Measurements from ENCODE around the gene NPAS3. TPM values are rescaled to one million over a fixed set of nuclear protein-coding genes. Genes with fewer than 3 reads are reported as not detected.

Gene NPAS3
- total RNA-seq, 4 donors from 2014 or later, result 0.13 to 1.1 (median 0.47) TPM; not detected in 1

DNA sequence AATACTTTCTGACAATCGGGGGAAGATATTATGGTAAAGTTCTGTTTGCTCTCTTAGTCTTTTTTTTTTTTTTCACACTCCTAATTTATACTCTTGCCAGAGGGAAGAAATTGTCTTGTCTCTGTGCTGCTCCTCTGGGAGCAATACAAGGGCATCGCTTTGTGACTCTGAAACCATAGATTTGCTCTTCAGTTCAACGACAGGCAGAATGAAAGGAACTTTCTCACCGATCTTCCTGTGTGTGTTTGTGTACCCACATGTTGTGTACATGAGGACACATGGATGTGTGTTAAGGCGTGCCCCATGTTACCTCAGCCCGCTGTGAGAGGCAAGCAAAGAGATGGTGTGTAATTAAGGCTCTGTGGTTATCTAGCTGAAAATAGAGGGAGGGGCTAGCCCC, 554.6 kb downstream of the NPAS3 start:
- Histone ChIP-seq H3K4me1 (no peaks in the 10 kb centered on the region), H3K27ac (no peak overlapping the region), H3K9me3 (peaks cover 0 to 14% (median 0%) of the 10 kb centered on the region in 3 donors), H3K27me3 (no peaks in the 10 kb centered on the region), H3K36me3 (no peaks in the 10 kb centered on the region), H3K4me3 (no peak overlapping the region)
- intact Hi-C loops (cut with DNase I), result no loop called here
- no peak for DNase-seq
- WGBS, 2 donors, result 64 to 76% methylated on average over 5 to 6 of the region's 6 CpGs
- TF ChIP-seq, protein P1, sequence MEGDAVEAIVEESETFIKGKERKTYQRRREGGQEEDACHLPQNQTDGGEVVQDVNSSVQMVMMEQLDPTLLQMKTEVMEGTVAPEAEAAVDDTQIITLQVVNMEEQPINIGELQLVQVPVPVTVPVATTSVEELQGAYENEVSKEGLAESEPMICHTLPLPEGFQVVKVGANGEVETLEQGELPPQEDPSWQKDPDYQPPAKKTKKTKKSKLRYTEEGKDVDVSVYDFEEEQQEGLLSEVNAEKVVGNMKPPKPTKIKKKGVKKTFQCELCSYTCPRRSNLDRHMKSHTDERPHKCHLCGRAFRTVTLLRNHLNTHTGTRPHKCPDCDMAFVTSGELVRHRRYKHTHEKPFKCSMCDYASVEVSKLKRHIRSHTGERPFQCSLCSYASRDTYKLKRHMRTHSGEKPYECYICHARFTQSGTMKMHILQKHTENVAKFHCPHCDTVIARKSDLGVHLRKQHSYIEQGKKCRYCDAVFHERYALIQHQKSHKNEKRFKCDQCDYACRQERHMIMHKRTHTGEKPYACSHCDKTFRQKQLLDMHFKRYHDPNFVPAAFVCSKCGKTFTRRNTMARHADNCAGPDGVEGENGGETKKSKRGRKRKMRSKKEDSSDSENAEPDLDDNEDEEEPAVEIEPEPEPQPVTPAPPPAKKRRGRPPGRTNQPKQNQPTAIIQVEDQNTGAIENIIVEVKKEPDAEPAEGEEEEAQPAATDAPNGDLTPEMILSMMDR (IDR thresholded peaks at IDR 0.05), result no peak
- no peak for TF ChIP-seq POLR2A (IDR thresholded peaks at IDR 0.05)

- Histone ChIP-seq H3K27ac (no peak overlapping the region), H3K4me1 (no peaks in the 10 kb centered on the region), H3K36me3 (no peaks in the 10 kb centered on the region), H3K27me3 (no peaks in the 10 kb centered on the region), H3K4me3 (no peak overlapping the region), H3K9me3 (peaks cover 0 to 14% (median 0%) of the 10 kb centered on the region in 3 donors)
- TF ChIP-seq POLR2A (IDR thresholded peaks at IDR 0.05), result no peak
- intact Hi-C loops (cut with DNase I), result no loop called here
- DNase-seq, result no peak
- whole genome bisulfite sequencing, 2 donors, result 78 to 79% methylated on average over 5 of the region's 5 CpGs
These were observed 555.3 kb downstream of the NPAS3 start for GRCh38 chr14:33493990-33494389.

DNA sequence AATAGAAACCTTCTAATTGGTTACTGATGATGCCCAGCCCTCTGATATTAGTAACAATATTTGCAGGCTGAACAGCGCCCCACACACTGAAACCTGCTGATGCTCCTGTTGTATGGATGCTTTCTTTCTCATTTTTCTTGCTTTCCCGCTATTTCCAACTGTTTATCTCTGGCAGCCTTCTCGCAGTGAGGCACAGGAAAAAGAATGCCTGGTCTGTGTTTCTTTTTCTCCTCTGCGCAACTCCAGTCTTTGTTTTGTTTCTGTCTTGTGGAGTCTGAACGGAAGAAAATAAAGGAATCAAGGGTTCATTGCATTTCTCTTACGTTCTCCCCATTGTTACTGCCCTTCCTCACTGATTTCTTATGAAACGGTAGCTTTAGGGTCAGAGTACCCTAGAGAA, 561.0 kb downstream of the NPAS3 start:
- H3K27ac ChIP-seq, result no peak overlapping the region
- no peak for TF ChIP-seq POLR2A (IDR thresholded peaks at IDR 0.05)
- TF ChIP-seq, protein P1 (IDR thresholded peaks at IDR 0.05), result no peak
- no peaks in the 10 kb centered on the region for H3K27me3 ChIP-seq
- H3K9me3 ChIP-seq, result peaks cover 0 to 8% (median 0%) of the 10 kb centered on the region in 3 donors
- peak overlapping the region in 1 of 4 donors; percentile 16 for H3K4me3 ChIP-seq
- intact Hi-C loops (cut with DNase I), result no loop called here
- H3K36me3 ChIP-seq, result no peaks in the 10 kb centered on the region
- no peak for DNase-seq
- H3K4me1 ChIP-seq, result no peaks in the 10 kb centered on the region
- WGBS, 2 donors, result 49 to 57% methylated on average over 7 of the region's 7 CpGs

DNA sequence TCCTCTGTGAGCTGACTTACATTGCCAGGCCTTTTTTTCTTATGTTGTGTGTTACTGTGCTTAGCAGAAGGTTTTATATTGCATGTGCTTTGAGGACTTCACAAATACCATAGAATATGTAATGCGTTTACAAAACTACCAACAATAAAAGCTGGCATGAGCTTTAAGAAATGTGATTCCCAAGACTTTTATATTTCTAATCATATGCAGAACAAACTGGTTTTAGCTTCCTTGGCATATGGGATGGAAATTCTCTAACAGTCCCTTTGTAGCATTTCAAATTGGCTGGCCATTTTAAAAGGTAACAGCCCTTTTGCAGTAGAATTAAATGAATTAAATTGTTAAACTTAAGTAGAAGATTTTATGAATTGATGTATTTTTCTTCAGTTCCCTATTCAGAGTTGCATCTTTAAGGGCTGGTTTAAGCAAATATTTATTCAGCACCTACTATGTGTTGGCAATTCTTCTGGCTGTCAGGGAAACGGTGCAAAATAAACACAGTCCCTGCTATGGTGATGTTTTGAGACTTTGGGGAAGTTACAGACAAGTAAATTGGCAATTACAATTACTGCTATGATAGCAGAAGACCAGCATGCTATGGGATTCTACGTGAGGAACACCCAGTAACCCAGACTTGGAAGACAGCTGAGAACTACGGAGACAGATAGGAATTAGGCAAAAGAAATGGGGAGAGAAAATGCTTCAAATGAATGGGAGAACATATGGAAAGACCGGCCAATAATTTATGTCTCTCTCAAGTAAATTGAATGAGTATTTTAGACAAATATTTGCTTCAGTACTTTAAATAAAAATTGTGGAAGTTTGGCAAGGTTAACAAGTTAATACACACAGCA, 565.8 kb downstream of the NPAS3 start:
- H3K27ac ChIP-seq, result no peak overlapping the region
- no peak for DNase-seq
- H3K4me1 ChIP-seq, result no peaks in the 10 kb centered on the region
- no peaks in the 10 kb centered on the region for H3K9me3 ChIP-seq
- WGBS, 2 donors, result 45 to 51% methylated on average over 5 of the region's 5 CpGs
- intact Hi-C loops (cut with DNase I), result no loop called here
- H3K4me3 ChIP-seq, result no peak overlapping the region
- no peak for TF ChIP-seq POLR2A (IDR thresholded peaks at IDR 0.05)
- TF ChIP-seq, protein P1 (IDR thresholded peaks at IDR 0.05), result no peak
- H3K27me3 ChIP-seq, result no peaks in the 10 kb centered on the region
- no peaks in the 10 kb centered on the region for H3K36me3 ChIP-seq

DNA sequence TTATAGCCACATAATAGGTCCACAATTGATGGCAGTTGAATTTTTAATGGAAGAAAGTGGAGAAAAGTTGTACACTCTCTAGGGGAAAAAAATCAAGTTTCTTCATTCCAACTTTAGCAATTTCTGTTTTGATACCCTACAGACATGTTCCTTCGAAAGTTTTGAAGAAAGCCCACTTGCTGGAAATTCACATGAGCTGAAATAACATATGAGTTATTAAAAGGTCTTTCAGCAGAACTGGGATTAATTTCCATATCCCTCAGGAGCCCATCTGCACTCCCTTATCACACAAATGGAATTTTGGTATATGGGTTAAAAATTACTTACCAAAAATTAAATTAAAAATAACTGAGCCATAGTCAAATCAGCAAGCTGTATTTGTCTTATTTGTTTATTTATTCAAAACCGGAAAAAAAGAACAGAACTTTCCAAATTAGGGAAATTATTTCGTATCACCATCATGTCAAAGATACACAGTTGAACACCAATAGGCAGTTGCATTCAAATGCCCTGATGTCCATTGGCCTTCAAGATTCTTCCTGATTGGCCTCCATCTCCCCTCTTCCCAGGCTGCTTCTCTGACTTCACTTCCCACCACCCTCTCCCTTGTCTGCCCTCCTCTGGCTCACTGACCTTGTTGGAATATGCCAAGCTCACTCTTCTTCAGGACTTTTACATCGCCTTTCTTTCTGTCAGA, 566.7 kb downstream of the NPAS3 start:
- Histone ChIP-seq H3K9me3 (no peaks in the 10 kb centered on the region), H3K36me3 (no peaks in the 10 kb centered on the region), H3K27me3 (no peaks in the 10 kb centered on the region), H3K4me3 (no peak overlapping the region), H3K27ac (no peak overlapping the region), H3K4me1 (no peaks in the 10 kb centered on the region)
- 75 to 81% methylated on average over 4 of the region's 4 CpGs for WGBS, 2 donors
- TF ChIP-seq, protein P1 (IDR thresholded peaks at IDR 0.05), result no peak
- no peak for TF ChIP-seq POLR2A (IDR thresholded peaks at IDR 0.05)
- no peak for DNase-seq
- intact Hi-C loops (cut with DNase I), result no loop called here
